NOMO-1 treated with dmso at 0.1 percent for 144 hours (cell line): Measurements from ENCODE around the gene HIVEP3.

Source experiments
- DNase-seq: peaks from one replicate; lab custom pipeline; 2025; ENCODE audit not compliant: unreplicated experiment; lab: John Stamatoyannopoulos, UW

Gene HIVEP3

GRCh38 chr1:41508290-41508689 lies 410.4 kb downstream of the HIVEP3 start:
- DNase-seq: no peak

DNA sequence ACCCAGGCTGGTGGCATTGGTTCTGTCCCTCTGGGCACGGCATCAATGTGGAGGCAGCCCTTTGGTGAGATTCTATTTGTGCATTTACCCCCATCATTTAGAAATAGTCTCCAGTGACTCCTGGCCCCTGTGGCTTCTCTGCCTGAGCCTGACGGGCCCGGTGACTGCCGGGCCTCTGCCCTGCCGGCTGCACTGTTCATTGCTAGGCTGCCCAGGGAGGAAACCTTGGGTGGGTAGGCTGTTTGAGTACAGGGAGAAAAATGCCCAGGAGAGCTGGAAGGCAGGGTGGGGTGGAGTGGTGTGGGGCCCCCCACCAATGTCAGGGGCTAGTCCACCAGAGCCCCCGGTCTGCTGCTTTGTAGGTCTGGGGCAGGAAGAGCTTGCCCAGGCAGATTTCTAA lies 410.9 kb downstream of the HIVEP3 start:
- no peak for DNase-seq

DNA sequence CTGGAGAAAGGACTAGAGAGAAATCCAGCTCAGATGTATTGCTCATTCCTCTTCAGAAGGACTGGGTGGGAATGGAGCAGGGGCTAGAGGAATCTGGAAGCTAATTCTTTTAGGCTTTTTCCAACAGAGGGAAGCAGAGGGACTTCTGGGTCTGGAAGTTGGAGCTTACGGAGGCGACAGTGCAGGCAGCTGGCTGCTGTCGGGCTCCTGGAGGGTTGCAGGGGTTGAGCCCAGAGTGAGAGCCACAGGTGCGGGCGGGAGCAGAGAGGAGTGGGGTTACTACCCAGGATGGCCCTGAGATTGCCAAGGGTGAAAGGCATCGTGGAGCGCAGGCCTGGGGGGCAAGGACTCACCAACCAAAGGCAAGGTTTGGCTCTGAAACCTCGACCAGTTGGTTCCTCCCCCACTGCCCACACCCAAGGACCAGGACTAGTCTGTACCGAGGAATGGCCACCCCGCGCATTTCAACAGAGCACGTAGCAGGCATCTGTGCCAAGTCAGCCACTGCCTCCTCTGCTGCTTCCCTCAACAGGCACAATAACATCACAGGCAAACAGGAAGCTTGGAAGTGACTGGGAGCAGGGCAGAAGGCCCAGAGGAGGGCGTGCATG lies 411.5 kb downstream of the HIVEP3 start:
- DNase-seq: no peak

DNA sequence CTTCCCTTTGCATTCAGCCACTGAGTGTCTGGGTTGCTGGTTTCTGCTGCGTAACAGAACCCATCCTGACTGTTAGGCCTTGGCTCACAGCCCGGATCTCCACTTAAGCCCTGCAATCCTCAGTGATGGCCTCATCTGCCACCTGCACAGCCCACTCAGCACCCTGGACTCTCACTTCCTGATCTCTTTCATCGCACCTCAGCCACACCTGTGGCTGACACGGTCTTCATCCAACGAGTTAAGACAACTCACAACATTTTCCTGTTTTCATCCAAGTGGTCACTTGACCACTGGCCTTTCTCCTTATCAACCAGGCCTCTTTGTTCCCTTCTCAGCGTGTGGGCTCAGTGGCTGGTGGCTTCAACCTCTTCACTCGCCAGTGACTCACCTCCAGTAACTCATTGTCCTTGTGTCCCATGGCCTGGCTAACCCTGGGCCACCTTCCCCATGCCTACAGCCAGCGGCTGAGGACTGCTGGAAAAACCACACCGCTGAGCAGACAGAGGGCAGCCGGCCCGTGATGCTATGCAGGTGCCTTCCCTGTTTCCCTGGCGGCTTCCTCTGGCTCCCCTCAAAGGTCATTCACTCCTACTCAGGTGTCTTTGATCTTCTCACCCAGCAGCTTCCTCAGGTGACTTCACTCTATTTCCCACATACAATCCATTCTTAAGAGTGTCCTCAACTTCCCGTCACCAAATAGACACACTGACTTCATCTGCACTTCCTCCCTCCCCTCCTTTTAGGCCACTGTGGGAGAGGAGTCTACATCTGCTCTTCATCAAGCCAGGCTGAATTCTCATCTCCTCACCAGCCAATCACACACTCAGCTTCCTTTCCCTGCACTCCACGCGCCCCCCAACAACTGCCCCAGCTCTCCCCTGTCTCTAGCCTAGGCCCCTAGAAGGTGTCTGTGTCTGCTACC lies 414.3 kb downstream of the HIVEP3 start:
- DNase-seq: no peak

DNA sequence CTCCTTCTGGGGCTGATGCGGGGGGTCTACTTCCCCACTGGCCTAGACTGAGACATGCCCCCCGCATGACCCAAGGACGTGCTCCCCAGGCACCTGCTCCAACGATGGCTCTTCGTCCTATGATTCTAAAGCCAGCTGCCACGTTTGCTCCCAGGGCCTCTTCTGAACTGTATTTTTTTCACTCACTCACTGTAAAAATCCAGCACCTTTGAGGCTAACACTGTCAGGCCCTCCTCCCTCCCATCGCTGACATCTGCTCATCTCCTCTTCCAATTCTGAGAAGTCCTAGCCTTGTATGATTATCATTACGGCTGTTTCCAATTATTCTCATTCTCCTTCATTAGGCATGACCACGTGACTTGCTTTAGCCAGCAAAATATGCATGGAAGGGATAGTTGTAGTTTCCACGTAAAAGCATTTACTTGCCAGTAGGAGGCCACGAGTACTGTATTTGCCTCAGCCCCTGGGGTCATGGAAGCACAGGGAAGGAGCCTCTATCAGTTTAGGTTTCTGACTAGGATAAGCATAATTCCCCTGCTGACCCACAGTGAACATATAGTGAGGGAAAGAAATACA lies 415.1 kb downstream of the HIVEP3 start:
- no peak for DNase-seq

GRCh38 chr1:41502912-41503311 lies 415.8 kb downstream of the HIVEP3 start:
- no peak for DNase-seq

DNA sequence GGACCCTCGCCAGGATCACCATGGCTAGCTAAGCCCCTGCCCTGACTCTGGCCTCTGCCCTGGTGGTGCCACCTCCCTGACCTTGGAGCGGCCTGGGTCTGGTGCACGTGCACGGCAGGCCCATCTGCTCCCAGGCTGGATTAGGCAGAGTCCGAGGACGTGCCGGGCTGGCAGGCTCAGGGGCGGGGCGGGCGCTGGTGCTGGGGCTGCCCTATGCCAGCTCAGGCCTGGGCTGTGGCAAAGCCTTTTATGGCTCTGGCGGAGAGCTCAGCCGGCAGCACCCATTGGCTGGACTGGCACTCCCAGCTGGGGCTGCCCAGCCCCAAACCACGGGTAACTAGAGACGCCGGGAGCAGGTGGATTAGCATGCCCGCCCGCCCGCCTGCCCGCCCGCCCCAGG lies 417.1 kb downstream of the HIVEP3 start:
- no peak for DNase-seq

- DNase-seq: no peak
Observed at GRCh38 chr1:41500781-41501518, 417.8 kb downstream of the HIVEP3 start.

GRCh38 chr1:41500378-41500777 lies 418.3 kb downstream of the HIVEP3 start:
- DNase-seq: no peak

- DNase-seq: no peak
Observed at GRCh38 chr1:41499591-41499990, 419.1 kb downstream of the HIVEP3 start.

DNA sequence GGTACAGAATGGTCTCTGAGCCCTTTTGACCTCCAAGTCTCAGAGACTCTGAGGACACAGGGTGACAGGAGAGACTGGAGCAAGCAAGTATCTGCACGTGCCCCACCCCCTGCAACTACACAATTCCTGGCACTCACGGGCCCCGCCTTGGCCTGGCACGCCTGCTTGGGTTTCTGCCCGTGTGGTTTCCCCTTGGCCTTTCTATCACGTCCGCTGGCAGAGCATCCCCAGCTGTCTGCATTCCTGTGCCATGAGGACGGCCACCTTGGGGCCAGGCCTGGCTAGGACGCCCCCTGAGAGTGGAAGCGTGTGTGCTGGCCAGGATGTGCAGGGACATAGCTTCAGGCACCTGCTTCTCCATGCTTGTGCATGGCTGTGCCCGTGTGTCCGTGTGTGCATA lies 419.9 kb downstream of the HIVEP3 start:
- no peak for DNase-seq

- DNase-seq: no peak
Observed at GRCh38 chr1:41498391-41498790, 420.3 kb downstream of the HIVEP3 start.

GRCh38 chr1:41497461-41498030 lies 421.2 kb downstream of the HIVEP3 start:
- no peak for DNase-seq

DNA sequence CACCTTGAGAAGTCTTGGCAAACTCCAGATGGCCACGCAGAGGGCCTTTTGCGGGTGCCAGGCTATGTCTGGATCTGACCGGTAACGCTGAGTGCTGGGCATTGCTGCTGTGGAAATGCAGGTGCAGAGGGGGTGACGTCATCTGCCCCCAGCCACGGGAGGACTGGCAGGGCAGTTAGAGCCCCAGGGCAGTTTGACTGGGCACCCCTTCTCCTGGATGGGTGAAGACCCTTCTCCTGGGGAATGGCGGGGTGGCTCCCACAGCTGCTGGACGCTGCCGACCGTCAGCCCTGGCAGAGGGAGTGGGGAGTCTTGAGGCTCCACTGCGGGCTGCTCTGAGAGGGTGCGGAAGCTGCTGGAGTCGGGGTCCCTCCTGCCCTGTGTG lies 421.7 kb downstream of the HIVEP3 start:
- DNase-seq: no peak

GRCh38 chr1:41496080-41497055 lies 422.4 kb downstream of the HIVEP3 start:
- peak; percentile 34 for DNase-seq

DNA sequence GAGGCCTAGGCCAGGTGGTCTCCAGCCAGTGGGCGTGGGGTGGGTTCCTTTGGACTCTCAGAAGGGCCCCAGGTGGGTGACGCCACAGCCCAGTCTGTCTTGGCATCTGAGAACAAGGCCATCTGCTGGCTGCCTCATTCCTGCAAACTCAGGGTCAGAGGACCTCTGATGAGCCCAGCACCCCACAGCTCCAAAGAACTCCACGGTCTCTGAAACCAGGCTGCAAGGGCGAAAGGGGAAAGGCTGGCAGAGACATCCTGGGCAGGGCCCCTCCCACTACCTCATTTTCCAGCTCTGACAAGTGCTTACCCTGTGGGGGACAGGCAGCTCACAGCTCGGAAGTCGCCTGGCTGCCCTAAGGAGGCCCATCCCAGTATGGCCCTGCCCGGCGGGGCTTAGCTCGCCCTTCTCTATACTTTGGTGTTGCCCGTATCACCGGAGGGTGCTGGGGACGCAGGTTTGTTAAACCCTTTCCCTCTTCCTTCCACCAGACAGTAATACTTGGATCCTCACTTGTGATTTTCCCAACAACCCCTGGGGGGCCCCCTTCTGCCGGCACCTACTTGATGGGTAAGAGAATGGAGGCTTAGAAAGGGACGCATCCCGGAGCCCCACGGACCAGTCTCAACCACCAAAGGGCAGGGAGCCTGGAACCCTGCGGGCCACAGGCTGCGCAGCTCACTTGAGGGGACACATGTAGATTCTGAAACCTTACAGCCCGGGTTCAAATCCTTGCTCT lies 423.3 kb downstream of the HIVEP3 start:
- no peak for DNase-seq

DNA sequence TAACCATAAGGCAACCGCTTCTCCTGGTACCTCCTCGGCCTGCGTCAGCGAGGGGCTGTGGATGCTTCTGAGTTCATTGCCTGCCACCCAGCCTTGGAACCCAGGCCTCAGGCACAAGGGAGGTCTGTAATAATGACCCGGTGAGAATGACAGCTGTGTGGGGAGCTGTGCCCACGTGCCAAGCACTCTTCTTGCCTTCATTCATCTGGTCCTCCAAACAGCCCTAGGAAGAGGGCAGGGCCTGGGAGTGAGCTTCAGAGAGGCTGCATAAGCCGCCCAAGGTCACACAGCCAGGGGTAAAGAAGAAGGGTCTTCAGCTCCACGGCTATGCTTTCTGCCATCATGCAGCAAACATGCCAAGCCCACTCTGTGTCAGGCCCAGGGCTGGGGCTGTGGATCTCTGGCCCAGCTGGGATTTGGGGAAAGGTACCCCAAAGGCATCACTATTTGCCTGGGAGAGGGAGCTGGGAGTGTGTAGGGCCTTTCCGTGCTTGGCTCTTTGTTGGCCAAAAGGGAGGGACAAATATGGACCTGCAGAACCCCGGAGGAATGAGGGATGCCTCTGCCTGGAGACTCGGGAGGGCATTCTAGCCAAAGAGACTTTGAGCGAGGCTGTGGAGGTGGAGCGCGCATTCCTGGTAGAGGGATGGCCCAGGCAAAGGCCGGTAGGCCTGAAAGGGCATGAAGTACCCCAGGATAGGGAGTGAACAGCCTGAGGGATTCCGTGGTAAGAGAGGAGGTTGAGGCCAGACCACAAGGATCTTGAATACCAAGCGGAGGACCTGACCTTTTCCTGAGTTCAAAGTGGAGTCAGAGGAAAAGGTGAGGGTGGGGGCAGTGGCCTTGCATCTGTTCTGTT lies 424.1 kb downstream of the HIVEP3 start:
- no peak for DNase-seq

DNA sequence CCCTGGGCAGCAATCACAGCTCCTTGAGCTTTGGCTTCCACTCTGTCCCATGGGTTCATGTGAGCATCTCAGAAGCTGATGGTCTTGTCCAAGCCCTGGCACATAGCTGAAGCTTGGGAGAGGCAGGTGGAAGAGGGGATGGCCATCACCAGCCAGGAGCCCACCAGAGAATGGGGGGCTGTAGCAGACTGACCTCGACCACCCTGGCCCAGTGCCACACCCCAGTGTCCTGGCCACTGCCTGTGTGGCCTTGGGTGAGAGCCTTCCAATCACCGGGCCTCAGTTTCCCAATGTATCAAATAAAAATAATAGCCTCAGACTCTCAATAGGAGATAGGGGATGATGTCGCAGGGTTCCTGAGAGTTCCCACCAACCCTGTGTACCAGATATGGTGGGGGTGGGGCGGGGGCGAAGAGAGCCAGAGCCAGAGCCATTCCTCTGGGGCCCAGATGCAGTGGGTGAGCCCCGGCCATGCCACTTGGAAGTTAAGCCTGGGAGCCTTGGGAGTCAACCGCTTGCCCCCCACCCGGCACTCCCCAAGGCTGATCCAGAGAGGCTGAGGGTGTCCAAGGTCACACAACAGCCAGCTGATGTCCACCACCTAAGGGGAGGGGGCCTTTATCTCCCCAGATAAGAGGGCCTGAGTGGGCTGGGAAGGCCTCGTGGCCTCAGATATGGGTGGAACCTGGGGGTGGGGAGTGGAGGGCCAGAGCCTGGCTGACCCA lies 424.9 kb downstream of the HIVEP3 start:
- no peak for DNase-seq
